Measurements from ENCODE around the gene MEGF6.

The MEGF6 gene

DNA sequence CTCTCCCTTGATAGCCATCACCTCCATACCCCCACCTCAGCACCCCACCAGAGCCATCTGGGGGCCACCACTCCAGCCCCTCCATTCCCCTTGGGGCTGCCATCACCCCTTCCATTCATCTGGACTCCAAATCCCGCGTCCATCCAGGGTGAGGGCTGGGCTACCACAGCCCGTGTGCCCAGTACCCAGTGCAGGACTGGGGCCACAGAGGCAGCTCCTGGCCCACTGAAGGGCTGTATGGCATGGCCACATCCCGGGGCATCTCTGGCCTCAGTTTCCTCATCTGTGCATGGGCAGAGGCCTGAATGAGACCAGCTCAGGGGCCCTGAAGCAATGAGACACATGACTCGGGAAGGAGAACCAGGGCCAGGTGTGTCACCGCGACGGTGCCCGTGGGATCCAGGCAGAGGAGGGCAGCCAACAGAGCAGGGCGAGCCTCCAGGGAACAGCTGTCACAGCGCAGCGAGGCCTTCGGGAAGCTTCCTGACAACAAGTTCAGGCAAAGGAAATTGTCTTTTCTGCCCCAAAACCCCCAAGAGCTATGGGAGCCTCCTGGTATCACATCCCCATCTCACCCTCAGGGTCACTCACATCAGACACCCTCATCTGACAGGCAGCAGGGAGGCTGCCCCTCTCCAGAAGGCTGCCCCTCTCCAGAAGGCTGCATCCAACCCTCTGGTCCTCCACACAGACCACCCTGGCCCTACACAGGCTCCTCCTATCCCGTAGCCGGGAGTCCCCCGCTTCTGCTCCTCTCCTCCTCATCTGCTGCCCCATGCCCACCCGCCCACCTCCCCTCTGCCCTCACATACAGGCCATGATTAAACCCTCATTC is 76.3 kb downstream of the MEGF6 start:
- DNase-seq = no peak

DNA sequence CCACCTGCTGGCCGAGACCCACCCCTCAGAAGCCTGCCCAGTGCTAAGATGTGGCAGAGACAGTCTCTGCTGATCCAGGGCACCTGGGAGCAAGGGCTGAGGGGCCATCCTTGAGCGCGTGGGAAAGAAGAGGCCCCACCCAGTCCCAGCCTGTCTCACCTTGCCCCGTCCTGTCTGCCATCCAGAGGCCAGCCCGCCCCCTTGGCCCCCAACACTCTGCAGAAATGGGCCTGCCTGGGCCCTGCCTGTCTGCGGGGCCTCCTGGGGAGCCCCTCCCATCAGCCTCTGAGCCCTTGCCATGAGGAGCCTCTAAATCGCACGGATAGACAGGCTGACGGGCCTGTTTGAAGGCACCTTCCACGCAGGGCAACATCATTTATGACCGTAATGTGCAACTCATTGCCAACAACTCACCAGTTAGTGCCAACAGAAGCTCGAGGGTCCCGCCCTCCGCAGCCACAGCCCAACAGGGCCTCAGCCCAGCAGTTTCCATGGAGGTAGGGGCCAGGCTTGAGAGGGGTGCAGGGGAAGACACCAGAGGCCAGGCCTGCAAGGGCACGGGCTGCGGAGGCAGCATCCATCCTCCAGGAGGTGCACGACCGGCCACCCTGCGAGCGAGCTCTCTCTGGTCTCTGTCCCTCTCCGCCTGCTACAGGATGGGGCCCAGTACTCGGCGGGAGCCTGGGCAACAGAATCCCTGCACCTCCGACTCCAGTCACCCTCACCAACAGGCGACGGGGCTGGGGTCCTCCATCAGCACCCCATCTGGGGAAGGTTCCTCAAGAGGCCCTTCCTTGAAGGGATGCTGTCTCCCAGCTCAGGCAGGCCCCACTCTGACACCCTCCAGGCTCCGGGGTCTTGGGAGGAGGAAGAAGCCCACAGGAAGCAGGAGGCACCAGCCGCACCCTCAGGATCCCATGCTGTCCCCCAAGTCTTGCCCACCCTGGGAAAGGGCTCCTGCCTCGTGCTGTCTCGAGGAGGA is 78.0 kb downstream of the MEGF6 start:
- DNase-seq = no peak

DNA sequence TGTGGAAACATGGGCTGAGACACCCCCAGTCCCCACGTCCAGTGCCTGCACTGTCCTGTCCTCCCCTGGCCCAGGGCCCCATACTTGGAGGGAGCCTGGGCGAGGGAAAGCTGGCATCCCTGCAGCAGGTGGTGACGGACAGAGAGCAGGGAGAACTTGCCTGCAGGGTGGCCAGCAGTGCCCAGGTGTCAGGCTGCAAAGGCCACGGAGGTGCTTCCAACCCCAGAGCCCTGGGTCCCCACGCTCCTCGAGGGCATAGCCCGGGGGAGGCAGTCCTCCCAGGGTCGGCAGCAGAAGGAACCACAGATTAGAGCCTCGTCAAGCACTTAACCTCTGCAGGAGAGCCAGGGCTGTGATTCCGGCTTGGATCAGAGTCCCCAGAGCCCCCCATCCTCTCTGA is 79.4 kb downstream of the MEGF6 start:
- no peak for DNase-seq

- DNase-seq = peak; percentile 15
These were observed 80.1 kb downstream of the MEGF6 start for GRCh38 chr1:3530926-3531818.

DNA sequence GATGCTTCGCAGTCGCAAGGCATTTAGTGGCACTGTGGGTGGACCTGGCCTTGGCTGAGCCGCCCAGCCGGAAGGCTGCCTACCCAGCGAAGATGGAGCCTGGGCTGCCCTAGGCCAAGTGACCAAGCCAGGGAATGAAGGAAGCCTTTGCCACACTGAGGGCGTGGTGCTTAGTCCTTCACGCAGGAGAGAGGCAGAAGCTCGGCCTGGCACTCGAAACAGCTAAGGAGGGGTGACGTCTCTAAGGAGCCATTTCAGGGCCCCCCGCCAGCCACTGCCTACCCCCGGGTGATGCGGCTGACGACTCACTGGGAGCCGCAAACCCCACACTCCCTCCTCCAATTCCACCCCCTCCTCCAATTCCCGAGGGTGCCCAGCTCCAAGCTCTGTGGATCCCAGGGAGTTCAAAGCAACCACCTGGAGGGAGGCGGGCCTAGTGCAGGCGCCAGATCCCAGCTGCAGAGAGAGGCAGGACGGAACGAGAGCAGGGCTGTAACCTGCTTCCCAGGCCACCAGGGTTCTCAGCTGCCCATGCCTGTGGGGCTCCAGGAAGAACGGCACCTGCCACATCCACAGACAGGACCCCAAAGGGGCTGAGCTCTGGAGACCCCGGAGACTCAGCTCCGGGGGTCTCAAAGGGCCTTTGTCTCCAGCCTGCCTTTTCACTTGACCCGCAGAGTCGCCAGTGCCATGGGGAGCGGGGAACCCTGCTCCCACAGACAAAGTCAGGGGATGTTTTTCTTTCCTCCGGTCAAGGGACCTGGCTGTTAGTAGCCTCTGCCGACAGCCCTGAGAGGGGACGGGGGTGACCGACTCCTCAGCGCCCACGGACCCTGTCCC is 81.0 kb downstream of the MEGF6 start:
- DNase-seq = peak; percentile 26

DNA sequence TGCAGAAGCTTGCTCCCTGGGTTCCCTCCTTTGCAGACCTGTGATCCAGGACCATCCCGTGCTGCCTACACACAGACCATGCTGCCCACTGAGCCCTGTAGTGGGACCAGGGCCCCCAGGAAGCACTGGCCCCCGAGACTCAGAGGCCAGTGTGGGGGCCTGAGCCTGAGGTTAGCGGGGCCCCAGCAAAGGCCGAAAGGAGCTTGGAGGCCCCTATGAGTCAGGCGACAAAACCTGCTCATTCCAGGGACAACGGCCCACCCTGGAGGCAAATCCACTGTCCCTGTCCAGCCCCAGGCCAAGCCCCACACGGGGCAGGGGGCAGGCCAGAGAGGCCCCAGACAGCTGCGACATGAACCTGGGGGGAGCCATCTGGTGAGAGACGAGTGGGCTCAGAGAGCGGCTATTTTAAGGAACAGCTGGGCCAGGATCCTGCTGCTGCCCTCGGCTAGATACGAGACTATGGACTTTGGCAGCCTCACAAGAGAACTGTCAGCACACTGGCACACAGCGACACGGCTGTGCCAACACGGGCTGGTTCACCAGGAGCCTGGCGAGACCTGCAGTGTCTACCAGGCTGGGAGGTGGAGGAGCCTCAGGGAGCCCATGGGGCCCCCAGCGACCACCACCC is 82.1 kb downstream of the MEGF6 start:
- no peak for DNase-seq

DNA sequence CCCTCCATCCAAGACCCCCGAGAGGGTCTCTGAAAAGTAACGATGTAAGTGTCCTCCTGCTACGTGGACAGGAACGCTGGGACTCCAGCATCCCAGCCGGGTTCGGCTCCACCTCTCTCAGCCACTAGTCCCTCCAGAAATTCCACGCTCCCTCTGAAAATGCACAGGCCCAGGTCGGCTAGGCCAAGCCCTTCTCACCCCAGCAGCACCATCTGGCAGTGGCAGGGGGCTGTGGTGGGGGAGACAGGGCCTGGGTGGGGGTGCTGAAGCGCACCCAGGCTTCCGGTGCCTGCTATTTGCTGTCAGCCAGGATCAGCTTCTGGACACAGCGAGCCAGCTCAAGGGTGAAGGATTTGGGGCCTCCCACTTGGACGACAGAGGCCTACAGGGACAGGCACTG is 83.5 kb downstream of the MEGF6 start:
- DNase-seq = no peak

DNA sequence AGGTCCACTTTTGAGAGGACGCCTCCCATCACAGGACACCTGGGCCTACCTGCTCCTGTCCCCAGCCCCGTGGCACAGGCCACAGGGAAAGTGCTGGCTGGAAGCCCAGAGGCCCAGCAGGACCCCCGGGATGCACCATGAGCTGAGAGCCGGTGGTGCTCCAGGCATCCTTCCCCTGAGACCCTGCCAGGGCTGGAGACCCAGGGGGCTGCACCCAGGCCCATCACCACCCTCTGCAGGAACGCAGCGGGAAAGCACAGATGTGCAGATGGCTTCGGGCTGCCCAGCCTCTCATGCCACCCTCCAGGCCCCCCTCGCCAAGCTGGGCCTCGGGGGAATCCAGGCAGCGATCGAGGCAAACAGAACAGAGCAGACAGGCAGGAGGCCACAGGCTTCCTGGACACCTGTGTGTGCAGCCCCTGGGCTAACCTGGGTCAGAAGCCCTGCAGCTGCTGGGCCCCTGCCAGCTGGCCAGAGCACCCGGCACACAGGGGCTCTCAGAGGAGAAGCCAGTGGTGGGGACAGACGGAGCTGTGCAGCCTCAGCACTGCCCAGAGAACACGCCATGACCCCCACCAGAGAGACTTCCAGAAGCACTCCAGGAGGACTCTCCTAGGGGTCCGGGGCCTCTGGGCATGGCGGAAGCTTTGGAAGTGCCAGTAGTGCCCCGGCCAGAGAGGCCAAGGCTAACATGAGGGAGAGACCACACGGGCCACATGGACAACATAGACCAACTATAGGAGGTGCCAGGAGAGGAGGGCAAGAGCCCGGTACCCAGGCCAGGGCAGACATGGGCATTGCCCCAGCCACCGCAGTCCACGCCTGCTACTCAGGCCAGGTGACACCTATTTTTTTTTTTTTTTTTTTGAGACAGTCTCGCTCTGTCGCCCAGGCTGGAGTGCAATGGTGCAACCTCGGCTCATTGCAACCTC is 85.5 kb downstream of the MEGF6 start:
- DNase-seq = peak; percentile 38

GRCh38 chr1:3524556-3525203 is 86.6 kb downstream of the MEGF6 start:
- no peak for DNase-seq

DNA sequence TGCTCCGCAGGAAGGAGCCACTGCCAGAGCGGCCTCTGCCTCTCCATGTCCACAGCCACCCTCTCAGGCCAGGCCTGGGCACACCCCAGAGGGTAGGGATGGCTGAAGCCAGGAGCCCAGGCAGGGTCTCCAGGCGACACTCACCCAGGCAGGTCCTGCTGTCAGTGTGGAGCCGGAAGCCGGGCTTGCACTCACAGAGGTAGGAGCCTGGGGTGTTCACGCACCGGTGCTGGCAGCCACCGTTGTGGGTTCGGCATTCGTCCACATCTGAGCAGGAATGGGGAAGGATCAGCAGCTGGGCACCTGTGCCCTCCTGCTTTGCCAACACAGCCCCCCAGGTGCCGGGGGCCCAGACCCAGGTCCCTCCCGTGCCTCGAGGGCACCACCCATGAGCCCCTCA is 87.3 kb downstream of the MEGF6 start:
- DNase-seq = no peak

DNA sequence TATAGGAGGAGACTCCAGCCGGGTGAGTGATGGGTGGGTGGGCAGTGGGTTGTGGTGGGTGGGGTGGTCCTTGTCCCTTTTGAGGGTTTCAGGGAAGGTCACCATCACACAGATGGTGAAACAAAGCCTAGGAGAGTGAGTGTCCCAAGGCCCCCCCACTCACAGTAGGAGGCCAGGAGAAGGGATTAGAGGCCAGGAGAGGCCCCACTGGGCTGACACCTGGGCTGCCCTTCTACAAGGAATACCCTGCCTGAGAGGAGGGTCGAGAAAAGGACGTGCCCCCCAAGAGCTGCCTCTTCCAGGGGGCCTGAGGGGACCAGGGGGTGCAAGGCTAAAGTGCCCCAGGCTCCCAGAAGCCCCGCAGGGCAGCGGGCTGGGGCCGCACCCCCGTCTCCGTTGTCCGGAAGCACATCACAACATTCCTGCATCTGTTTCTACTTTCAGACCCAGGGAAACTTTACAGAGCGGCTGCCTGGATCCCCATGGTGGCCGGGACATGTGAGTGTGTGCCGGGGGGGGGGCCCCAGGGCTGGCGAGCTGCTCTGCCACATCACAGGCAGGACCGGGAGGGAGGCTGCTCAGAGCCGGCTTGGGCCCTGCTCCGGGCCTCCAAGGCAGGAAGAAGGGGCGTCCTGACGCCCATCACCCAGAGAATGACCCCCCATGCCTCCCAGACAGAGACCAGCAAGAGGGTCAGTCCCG is 88.6 kb downstream of the MEGF6 start:
- no peak for DNase-seq

DNA sequence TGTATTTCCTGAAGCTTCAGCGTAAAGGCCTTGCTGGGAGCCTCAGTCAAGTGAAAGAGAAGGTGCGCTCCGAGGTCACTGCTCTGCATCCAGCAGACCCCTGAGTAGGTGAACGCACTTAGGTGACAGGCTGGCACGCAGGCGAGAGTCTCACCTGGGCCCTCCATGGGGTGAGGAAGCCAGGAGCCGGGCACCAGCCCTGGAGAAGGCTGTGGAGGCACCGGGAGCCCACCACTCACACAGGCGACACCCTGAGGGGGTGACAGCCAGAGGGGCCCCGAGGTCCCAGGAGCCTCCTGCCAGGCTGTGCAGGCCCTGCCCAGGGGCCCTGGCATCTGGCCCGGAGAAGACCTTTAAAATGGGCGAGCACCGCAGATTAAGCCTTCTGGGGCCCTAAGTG is 89.2 kb downstream of the MEGF6 start:
- DNase-seq = no peak

DNA sequence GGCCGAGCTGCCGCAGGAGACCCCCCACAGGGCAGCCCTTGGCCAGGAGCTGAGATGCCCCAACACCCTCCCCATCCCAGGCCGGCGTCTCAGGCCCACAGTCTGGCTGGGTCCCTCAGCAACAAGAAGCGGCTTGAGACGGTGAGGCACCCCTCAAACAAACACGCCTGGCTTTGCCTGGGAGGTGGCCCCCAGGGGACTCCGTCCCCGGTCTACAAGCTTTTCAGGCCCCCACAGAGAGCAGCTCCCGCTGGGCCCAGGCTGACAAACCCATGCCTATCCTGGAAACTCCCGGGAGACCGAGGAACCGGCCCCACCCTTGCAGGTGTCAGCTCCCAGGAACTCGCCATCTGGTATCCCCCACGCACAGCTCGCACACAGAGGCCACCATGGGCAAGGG is 89.9 kb downstream of the MEGF6 start:
- no peak for DNase-seq

GRCh38 chr1:3520419-3521378 is 90.6 kb downstream of the MEGF6 start:
- DNase-seq = no peak

GRCh38 chr1:3519301-3519885 is 91.9 kb downstream of the MEGF6 start:
- no peak for DNase-seq

- no peak for DNase-seq
These were observed 92.6 kb downstream of the MEGF6 start for GRCh38 chr1:3518756-3519155.

DNA sequence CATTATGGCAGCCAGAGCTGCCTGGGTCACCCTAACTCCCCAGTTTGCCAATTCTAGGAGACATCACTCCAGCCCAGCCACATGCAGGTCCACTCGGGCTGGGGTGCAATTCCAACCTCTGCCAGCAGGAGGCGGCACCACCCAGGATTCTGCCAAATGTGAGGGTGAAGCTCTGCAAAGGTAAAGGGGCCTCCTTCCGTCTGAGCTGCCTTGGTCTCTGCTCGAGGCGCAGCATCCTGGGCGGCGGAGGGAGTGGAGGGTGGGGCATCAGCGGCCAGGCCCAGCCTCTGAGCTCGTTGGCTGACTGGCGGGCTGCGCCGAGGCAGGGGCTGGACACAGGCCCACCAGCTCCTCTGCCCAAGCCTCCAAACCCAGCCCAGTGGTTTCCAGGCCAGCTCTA is 93.1 kb downstream of the MEGF6 start:
- DNase-seq = no peak
